OCI-LY3 (cell line): ENCODE data around the gene MCOLN2.
"Not testable (repeated sequence)": the region's sequence is repeated elsewhere in the genome, so short reads cannot be mapped to it uniquely, and the experiment has no call there.

ENCODE experiments used
- H2AFZ ChIP-seq: fragments of 200-600, 300-600 bp; shearing (Covaris generic); 2 replicates; pipeline ENCODE4 v1.6.0; 2014; ENCODE audit warnings: antibody characterized with exemption, low read depth, low read length
- H3K27ac ChIP-seq: fragments of 200-600, 300-600 bp; sonication (generic); 2 replicates; pipeline ENCODE4 v1.5.1; 2014; ENCODE audit warnings: mild to moderate bottlenecking, low read length, moderate library complexity, mixed read lengths
- H3K27me3 ChIP-seq: fragments of 200-600, 300-600 bp; sonication (generic); 2 replicates; pipeline ENCODE4 v1.6.1; 2014; ENCODE audit warnings: low read depth, low read length, mixed read lengths
- H3K36me3 ChIP-seq: fragments of 200-600, 300-600 bp; sonication (generic); replicated peaks from 2 replicates; pipeline ENCODE3; 2014; ENCODE audit warnings: low read depth, low read length, mixed read lengths
- H3K4me1 ChIP-seq: fragments of 300-600, 200-600 bp; sonication (generic); 2 replicates; pipeline ENCODE4 v1.6.1; 2014; ENCODE audit warnings: low read length, mixed read lengths
- H3K4me2 ChIP-seq: fragments of 200-600, 300-600 bp; sonication (generic); 2 replicates; pipeline ENCODE4 v1.6.1; 2014; ENCODE audit warnings: low read length, mixed read lengths
- H3K4me3 ChIP-seq: fragments of 300-600, 200-600 bp; sonication (generic); 2 replicates; pipeline ENCODE4 v1.5.1; 2014; ENCODE audit warnings: antibody characterized with exemption, mild to moderate bottlenecking, low read length, moderate library complexity
- H3K79me2 ChIP-seq: fragments of 300-600, 200-600 bp; shearing (Covaris generic); 2 replicates; pipeline ENCODE4 v1.6.1; 2014; ENCODE audit warnings: mild to moderate bottlenecking, low read length, mixed read lengths
- H3K9ac ChIP-seq: fragments of 300-600, 200-600 bp; shearing (Covaris generic); 2 replicates; pipeline ENCODE4 v1.6.0; 2014; ENCODE audit warnings: mild to moderate bottlenecking, low read length, moderate library complexity
- H3K9me3 ChIP-seq: fragments of 200-600, 300-600 bp; shearing (Covaris generic); 2 replicates; pipeline ENCODE4 v1.6.1; 2014; ENCODE audit warnings: low read length, mixed read lengths; ENCODE audit not compliant: insufficient read depth
- H4K20me1 ChIP-seq: fragments of 200-600, 300-600 bp; sonication (generic); 2 replicates; pipeline ENCODE4 v1.6.1; 2016; ENCODE audit warnings: low read length, mixed read lengths; ENCODE audit not compliant: insufficient read depth
- EZH2phosphoT487 ChIP-seq: fragments of 200-600 bp; shearing (Covaris generic); IDR thresholded peaks from 2 replicates; pipeline ENCODE4 v1.6.1; 2018; ENCODE audit warnings: antibody characterized with exemption, mixed run types, low read depth
- TF ChIP-seq, protein P1 (sequence below): fragments of 200-600, 300-600 bp; sonication (generic); IDR thresholded peaks from 2 replicates; pipeline ENCODE4 v1.5.1; 2014; ENCODE audit warnings: antibody characterized with exemption, low read length, low read depth

MCOLN2 gene

DNA sequence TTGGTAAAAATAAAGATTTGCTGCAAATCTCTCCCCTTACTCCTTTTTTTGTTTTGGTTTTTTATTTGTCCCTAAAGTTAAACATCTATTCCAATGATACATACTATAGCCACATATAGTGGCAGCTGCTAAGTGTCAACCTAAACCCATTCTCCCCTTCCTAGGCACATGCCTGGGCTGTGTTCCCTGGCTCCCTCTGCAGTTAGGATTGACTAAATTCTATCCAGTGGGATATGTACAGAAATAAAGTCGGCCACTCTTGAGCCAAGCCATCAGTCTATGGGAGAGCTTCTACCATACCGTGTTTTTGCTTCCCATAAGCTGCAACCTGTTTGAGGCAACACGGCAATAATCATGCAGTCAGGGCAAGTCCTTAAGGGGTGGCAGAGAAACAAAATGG lies 27.8 kb upstream of the MCOLN2 start:
- Histone ChIP-seq H3K4me1 (peaks cover 8% of the 10 kb centered on the region), H3K9ac (no peak overlapping the region), H3K27me3 (no peaks in the 10 kb centered on the region), H4K20me1 (no peaks in the 10 kb centered on the region), H3K4me3 (no peak overlapping the region), H3K27ac (no peak overlapping the region), H3K36me3 (no peaks in the 10 kb centered on the region), H3K9me3 (no peaks in the 10 kb centered on the region), H3K79me2 (no peaks in the 10 kb centered on the region), H2AFZ (no peak overlapping the region), H3K4me2 (no peak overlapping the region)
- TF ChIP-seq, protein P1, sequence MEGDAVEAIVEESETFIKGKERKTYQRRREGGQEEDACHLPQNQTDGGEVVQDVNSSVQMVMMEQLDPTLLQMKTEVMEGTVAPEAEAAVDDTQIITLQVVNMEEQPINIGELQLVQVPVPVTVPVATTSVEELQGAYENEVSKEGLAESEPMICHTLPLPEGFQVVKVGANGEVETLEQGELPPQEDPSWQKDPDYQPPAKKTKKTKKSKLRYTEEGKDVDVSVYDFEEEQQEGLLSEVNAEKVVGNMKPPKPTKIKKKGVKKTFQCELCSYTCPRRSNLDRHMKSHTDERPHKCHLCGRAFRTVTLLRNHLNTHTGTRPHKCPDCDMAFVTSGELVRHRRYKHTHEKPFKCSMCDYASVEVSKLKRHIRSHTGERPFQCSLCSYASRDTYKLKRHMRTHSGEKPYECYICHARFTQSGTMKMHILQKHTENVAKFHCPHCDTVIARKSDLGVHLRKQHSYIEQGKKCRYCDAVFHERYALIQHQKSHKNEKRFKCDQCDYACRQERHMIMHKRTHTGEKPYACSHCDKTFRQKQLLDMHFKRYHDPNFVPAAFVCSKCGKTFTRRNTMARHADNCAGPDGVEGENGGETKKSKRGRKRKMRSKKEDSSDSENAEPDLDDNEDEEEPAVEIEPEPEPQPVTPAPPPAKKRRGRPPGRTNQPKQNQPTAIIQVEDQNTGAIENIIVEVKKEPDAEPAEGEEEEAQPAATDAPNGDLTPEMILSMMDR, result no peak

DNA sequence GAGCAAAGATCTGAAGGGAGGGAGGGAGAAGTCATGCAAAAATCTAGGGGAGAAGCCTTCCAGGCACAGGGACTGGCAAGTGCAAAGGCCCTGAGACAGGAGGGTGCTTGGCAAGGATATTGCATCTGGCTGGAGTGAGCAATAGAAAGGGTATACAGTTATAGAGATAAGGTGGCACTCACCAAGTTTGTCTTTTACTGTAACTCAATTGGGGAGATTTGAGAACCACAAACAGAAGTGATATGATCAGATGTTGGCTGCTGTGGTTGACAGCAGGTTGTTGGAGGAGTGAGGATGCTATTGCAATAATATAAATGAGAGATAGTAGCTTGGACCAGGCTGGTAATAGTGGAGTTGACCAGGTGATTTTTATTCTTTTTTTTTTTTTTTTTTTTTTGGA lies 25.8 kb upstream of the MCOLN2 start:
- H3K79me2 ChIP-seq, result no peaks in the 10 kb centered on the region
- TF ChIP-seq, protein P1, result no peak
- no peak for TF ChIP-seq EZH2phosphoT487
- H4K20me1 ChIP-seq, result no peaks in the 10 kb centered on the region
- peaks cover 8% of the 10 kb centered on the region for H3K4me1 ChIP-seq
- no peak overlapping the region for H3K27ac ChIP-seq
- H3K4me3 ChIP-seq, result no peak overlapping the region
- no peaks in the 10 kb centered on the region for H3K36me3 ChIP-seq
- H3K4me2 ChIP-seq, result no peak overlapping the region
- no peak overlapping the region for H2AFZ ChIP-seq
- H3K9me3 ChIP-seq, result no peaks in the 10 kb centered on the region
- no peak overlapping the region for H3K9ac ChIP-seq
- no peaks in the 10 kb centered on the region for H3K27me3 ChIP-seq

DNA sequence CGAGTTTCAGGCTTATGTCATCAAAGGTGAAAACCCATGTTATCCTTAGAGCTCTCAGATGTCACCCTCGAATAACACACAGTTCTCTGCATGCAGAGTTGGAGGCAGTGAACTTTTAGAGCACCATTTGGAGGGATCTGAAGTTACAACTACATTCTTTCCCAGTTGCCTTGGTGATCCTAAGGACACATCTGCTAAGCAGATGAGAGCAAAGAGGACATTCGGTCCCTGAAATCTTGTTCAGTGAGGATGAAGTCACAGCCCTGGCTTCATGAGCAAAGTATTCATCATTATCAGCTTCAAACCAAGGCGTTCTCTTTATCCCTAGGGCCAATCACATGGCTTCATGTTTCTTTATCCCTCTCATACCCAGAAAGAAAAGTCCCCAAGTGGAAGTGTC lies 23.1 kb upstream of the MCOLN2 start:
- no peak overlapping the region for H3K4me3 ChIP-seq
- no peaks in the 10 kb centered on the region for H3K9me3 ChIP-seq
- H3K4me1 ChIP-seq, result no peaks in the 10 kb centered on the region
- no peak overlapping the region for H3K9ac ChIP-seq
- no peak overlapping the region for H3K4me2 ChIP-seq
- H3K27ac ChIP-seq, result no peak overlapping the region
- H2AFZ ChIP-seq, result no peak overlapping the region
- TF ChIP-seq, protein P1, result no peak
- no peak for TF ChIP-seq EZH2phosphoT487
- H3K27me3 ChIP-seq, result no peaks in the 10 kb centered on the region
- no peaks in the 10 kb centered on the region for H4K20me1 ChIP-seq
- H3K79me2 ChIP-seq, result no peaks in the 10 kb centered on the region
- H3K36me3 ChIP-seq, result no peaks in the 10 kb centered on the region

DNA sequence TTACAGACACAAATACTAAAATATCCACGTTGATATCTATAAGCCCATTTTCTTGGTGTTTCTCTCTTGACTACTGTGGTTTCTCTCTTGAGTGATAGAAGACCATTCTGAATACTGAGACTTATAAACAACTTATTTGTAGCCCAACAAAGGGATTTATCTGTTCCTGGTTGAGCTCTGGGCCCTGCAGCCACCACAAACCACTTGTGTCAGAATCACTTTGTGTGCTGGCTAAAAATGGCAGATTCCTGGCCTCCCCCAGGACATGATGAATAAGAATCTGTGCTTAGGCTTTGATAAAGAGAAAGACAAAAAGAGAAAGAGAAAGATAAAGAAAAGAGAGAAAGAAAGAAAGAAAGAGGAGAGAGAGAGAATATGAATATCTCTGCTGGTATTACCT lies 18.9 kb upstream of the MCOLN2 start:
- Histone ChIP-seq H3K9ac (no peak overlapping the region), H3K9me3 (no peaks in the 10 kb centered on the region), H3K27ac (no peak overlapping the region), H4K20me1 (no peaks in the 10 kb centered on the region), H3K4me2 (no peak overlapping the region), H2AFZ (no peak overlapping the region), H3K4me1 (no peaks in the 10 kb centered on the region), H3K4me3 (no peak overlapping the region), H3K79me2 (no peaks in the 10 kb centered on the region), H3K27me3 (no peaks in the 10 kb centered on the region), H3K36me3 (no peaks in the 10 kb centered on the region)
- no peak for TF ChIP-seq EZH2phosphoT487
- TF ChIP-seq, protein P1, result no peak

DNA sequence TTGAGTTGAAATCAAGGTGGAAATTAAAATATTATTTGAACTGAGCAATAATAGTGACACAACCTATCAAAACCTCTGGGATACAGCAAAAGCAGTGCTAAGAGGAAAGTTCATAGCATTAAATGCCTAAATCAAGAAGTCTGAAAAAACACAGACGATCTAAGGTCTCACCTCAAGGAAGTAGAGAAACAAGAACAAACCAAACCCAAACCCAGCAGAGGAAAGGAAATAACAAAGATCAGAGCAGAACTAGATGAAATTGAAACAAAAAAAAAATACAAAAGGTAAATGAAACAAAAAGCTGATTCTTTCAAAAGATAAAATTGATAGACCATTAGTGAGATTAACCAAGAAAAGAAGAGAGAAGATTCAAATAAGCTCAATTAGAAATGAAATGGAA lies 8.7 kb upstream of the MCOLN2 start:
- not testable (repeated sequence) for H3K4me3 ChIP-seq, H3K27me3 ChIP-seq, H4K20me1 ChIP-seq, H3K9me3 ChIP-seq, H2AFZ ChIP-seq, H3K4me2 ChIP-seq, H3K27ac ChIP-seq, H3K36me3 ChIP-seq, H3K79me2 ChIP-seq, H3K4me1 ChIP-seq, H3K9ac ChIP-seq
